HepG2 (cell line): ENCODE data around the gene CEP43. TPM values are rescaled to one million over a fixed set of nuclear protein-coding genes. Genes with fewer than 3 reads are reported as not detected.
A peak's percentile ranks its signal among the peaks of the same experiment; 100 is the strongest.

Experiments used
- ARNT2 ChIP-seq: sonication (generic); formaldehyde crosslinking; IDR thresholded peaks from 2 replicates; pipeline ENCODE4 v1.8.0; 2022; ENCODE audit warnings: mild to moderate bottlenecking, low read depth, missing genetic modification reagents, moderate library complexity
- CENPX ChIP-seq: sonication (generic); formaldehyde crosslinking; IDR thresholded peaks from 2 replicates; pipeline ENCODE4 v1.9.0; 2021; ENCODE audit warnings: mild to moderate bottlenecking, missing genetic modification reagents, moderate library complexity
- DNMT3B ChIP-seq: conservative IDR thresholded peaks from 2 replicates; pipeline ENCODE4 v1.6.1; 2016; ENCODE audit warnings: missing biosample characterization, control low read depth
- ELF3 ChIP-seq: IDR thresholded peaks from 2 replicates; pipeline ENCODE4 v1.6.1; 2016; ENCODE audit warnings: missing genetic modification reagents, missing compliant biosample characterization
- EZH2 ChIP-seq: conservative IDR thresholded peaks from 2 replicates; pipeline ENCODE4 v1.6.1; 2012; ENCODE audit warnings: mild to moderate bottlenecking, low read depth, low read length, moderate library complexity
- SMAD1 ChIP-seq: sonication (generic); formaldehyde crosslinking; IDR thresholded peaks from 2 replicates; pipeline ENCODE4 v1.4.0; 2020; ENCODE audit warnings: missing genetic modification reagents, low read depth, mild to moderate bottlenecking, borderline replicate concordance
- SMC3 ChIP-seq: IDR thresholded peaks from 2 replicates; pipeline ENCODE4 v1.6.1; 2011; ENCODE audit warnings: low read length, improper control_type of control experiment
- SRSF9 ChIP-seq: fragments of 200-400 bp; formaldehyde crosslinking; IDR thresholded peaks from 2 replicates; pipeline ENCODE4 v1.6.1; 2018; ENCODE audit warnings: borderline replicate concordance, mild to moderate bottlenecking, low read depth, low read length; ENCODE audit not compliant: insufficient read depth, poor library complexity, severe bottlenecking
- TBX3 ChIP-seq: fragments of 450-650 bp; IDR thresholded peaks from 2 replicates; pipeline ENCODE4 v1.6.1; 2017; ENCODE audit warnings: antibody characterized with exemption, mild to moderate bottlenecking, inconsistent platforms, borderline replicate concordance
- YY1 ChIP-seq: IDR thresholded peaks from 2 replicates; pipeline ENCODE4 v1.6.1; 2011; ENCODE audit warnings: low read length, low read depth, moderate library complexity, mild to moderate bottlenecking; ENCODE audit not compliant: insufficient read depth, insufficient replicate concordance
- ZNF224 ChIP-seq: sonication (generic); formaldehyde crosslinking; IDR thresholded peaks from 2 replicates; pipeline ENCODE4 v1.5.0; 2020; ENCODE audit warnings: mild to moderate bottlenecking, missing genetic modification reagents
- ZNF317 ChIP-seq: sonication (generic); formaldehyde crosslinking; IDR thresholded peaks from 2 replicates; pipeline ENCODE4 v1.5.0; 2020; ENCODE audit warnings: mild to moderate bottlenecking, missing genetic modification reagents
- ZNF576 ChIP-seq: sonication (generic); formaldehyde crosslinking; IDR thresholded peaks from 2 replicates; pipeline ENCODE4 v1.4.0; 2020; ENCODE audit warnings: mild to moderate bottlenecking, missing genetic modification reagents
- ZNF589 ChIP-seq: sonication (generic); formaldehyde crosslinking; conservative IDR thresholded peaks from 2 replicates; pipeline ENCODE4 v1.8.0; 2022; ENCODE audit warnings: mild to moderate bottlenecking, moderate library complexity, missing genetic modification reagents
- ZNF597 ChIP-seq: sonication (generic); formaldehyde crosslinking; IDR thresholded peaks from 2 replicates; pipeline ENCODE4 v1.5.0; 2020; ENCODE audit warnings: missing genetic modification reagents
- ZNF598 ChIP-seq: sonication (generic); formaldehyde crosslinking; IDR thresholded peaks from 2 replicates; pipeline ENCODE4 v1.5.1; 2020; ENCODE audit warnings: mild to moderate bottlenecking, missing genetic modification reagents, borderline replicate concordance
- ZNF629 ChIP-seq: sonication (generic); formaldehyde crosslinking; conservative IDR thresholded peaks from 2 replicates; pipeline ENCODE4 v1.5.0; 2020; ENCODE audit warnings: missing genetic modification reagents
- ZNF660 ChIP-seq: sonication (generic); formaldehyde crosslinking; IDR thresholded peaks from 2 replicates; pipeline ENCODE4 v1.5.1; 2020; ENCODE audit warnings: mild to moderate bottlenecking, low read depth, missing genetic modification reagents, borderline replicate concordance
- ZNF678 ChIP-seq: sonication (generic); formaldehyde crosslinking; IDR thresholded peaks from 2 replicates; pipeline ENCODE4 v1.4.0; 2020; ENCODE audit warnings: mild to moderate bottlenecking, missing genetic modification reagents
- ZNF772 ChIP-seq: sonication (generic); formaldehyde crosslinking; IDR thresholded peaks from 2 replicates; pipeline ENCODE4 v1.5.0; 2020; ENCODE audit warnings: mild to moderate bottlenecking, missing genetic modification reagents
- ZSCAN31 ChIP-seq: sonication (generic); formaldehyde crosslinking; IDR thresholded peaks from 2 replicates; pipeline ENCODE4 v1.5.0; 2020; ENCODE audit warnings: low read depth, mild to moderate bottlenecking, missing genetic modification reagents
- polyA plus RNA-seq, 8 experiments: library from polyadenylated mRNA; depleted of rRNA in 3 of 8; stranded (reverse) in 7 of 8; unstranded in 1 of 8; fragments of >200 nt; fragmentation: Illumina TruSeq in 4 of 8; extraction: Trizol in 4 of 8; gene quantifications; 2 replicates each; pipeline versions ENCODE4 v1.2.1 to v1.2.3, GENCODE V29; 2011 to 2016; ENCODE audit warnings: low read depth in 4 of 8, missing spikeins in 1 of 8, mixed read lengths in 1 of 8; ENCODE audit not compliant: insufficient read depth in 1 of 8
- total RNA-seq, 5 experiments: library from RNA; depleted of rRNA; stranded (reverse); fragments of >200 nt; fragmentation: Illumina TruSeq; extraction: Trizol; gene quantifications; 2 replicates each; pipeline ENCODE4 v1.2.3, GENCODE V29; 2016; ENCODE audit warnings: low read depth in 1 of 5
- TF ChIP-seq, protein P1 (sequence below): sonication (generic); formaldehyde crosslinking; IDR thresholded peaks from 2 replicates; pipeline ENCODE4 v1.5.1; 2020; ENCODE audit warnings: missing genetic modification reagents, mild to moderate bottlenecking, borderline replicate concordance
- TF ChIP-seq, protein P2 (sequence below), 2 experiments: fragments of 450-650 bp in 1 of 2; sonication (generic) in 1 of 2; formaldehyde crosslinking; IDR thresholded peaks; 2 replicates each; pipeline versions ENCODE4 v1.5.0 to v1.8.0; 2020 to 2022; ENCODE audit warnings: mild to moderate bottlenecking in 1 of 2, missing genetic modification reagents in 1 of 2

The CEP43 gene
- total and polyA plus RNA-seq, 2 of the 13 experiments (the other 11 are each of a cell fraction or from before 2014, with no cell fraction given) = 29.3 to 73.9 TPM

DNA sequence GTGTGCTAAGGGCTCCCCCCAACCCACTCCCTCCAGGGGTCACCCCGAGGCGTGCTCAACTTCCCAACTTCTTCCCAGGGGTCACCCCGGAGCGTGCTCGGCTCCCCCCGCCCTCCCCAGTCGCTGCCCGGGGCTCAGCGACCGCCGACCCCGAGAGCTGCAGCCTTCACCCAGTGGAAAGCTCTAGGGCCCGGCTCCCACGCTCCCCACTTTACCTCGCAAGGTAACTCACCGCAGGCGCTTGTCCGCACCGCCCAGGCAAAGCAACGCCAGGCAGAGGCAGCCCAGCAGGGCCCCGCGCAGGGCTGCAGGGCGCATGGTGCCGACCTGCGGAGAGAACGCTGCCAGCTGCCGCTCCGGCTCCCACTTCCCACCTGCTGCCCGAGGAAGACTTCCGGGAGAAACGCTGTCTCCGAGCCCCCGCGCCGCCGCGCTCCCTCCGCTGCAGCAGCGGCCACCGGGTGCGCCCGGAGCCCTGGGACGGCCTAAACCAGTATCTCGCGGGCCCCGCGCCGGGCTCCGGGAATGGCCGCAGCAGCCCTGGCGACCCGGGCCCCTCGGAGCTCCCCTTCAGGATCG, 43.2 kb upstream of the CEP43 start (continued):
- TF ChIP-seq ARNT2 (no peak), ZSCAN31 (CRISPR knock-in tag) (no peak), ZNF224 (CRISPR knock-in tag) (no peak), ZNF772 (CRISPR knock-in tag) (peak; percentile 15; the same call in 1 of the 2 replicates), YY1 (peak; percentile 71), TBX3 (no peak), ZNF317 (CRISPR knock-in tag) (no peak), ZNF678 (CRISPR knock-in tag) (peak; percentile 18; the same call in 1 of the 2 replicates), ZNF576 (CRISPR knock-in tag) (no peak), EZH2 (no peak), ZNF597 (CRISPR knock-in tag) (0 out of 2 replicates have a peak, but pooled peaks have one; percentile 49), ZNF598 (peak; percentile 89), ELF3 (CRISPR knock-in tag) (no peak), ZNF589 (CRISPR knock-in tag) (peak; percentile 95; the same call in 1 of the 2 replicates), SMAD1 (no peak), ZNF629 (0 out of 2 replicates have a peak, but pooled peaks have one; percentile 8), SMC3 (no peak), CENPX (CRISPR knock-in tag) (no peak), SRSF9 (no peak), ZNF660 (CRISPR knock-in tag) (0 out of 2 replicates have a peak, but pooled peaks have one; percentile 5), DNMT3B (CRISPR knock-in tag) (no peak)
- TF ChIP-seq, protein P1, sequence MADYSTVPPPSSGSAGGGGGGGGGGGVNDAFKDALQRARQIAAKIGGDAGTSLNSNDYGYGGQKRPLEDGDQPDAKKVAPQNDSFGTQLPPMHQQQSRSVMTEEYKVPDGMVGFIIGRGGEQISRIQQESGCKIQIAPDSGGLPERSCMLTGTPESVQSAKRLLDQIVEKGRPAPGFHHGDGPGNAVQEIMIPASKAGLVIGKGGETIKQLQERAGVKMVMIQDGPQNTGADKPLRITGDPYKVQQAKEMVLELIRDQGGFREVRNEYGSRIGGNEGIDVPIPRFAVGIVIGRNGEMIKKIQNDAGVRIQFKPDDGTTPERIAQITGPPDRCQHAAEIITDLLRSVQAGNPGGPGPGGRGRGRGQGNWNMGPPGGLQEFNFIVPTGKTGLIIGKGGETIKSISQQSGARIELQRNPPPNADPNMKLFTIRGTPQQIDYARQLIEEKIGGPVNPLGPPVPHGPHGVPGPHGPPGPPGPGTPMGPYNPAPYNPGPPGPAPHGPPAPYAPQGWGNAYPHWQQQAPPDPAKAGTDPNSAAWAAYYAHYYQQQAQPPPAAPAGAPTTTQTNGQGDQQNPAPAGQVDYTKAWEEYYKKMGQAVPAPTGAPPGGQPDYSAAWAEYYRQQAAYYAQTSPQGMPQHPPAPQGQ (CRISPR knock-in tag) = 0 out of 2 replicates have a peak, but pooled peaks have one; percentile 32
- TF ChIP-seq, protein P2, sequence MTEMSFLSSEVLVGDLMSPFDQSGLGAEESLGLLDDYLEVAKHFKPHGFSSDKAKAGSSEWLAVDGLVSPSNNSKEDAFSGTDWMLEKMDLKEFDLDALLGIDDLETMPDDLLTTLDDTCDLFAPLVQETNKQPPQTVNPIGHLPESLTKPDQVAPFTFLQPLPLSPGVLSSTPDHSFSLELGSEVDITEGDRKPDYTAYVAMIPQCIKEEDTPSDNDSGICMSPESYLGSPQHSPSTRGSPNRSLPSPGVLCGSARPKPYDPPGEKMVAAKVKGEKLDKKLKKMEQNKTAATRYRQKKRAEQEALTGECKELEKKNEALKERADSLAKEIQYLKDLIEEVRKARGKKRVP (CRISPR knock-in tag; IDR thresholded peaks at IDR 0.05) = 0 out of 4 replicates have a peak, but pooled peaks of 1 of the 2 experiments have one; percentile 44
